Measurements from ENCODE around the gene PRR22. TPM values are rescaled to one million over a fixed set of nuclear protein-coding genes. Genes with fewer than 3 reads are reported as not detected.
A peak's percentile ranks its signal among the peaks of the same experiment; 100 is the strongest.

PRR22 gene
- total and polyA plus RNA-seq, 9 of the 15 experiments (the other 6 are each of a cell fraction or from before 2014, with no cell fraction given), result 0.03 to 12.0 (median 2.0) TPM; not detected in 1

DNA sequence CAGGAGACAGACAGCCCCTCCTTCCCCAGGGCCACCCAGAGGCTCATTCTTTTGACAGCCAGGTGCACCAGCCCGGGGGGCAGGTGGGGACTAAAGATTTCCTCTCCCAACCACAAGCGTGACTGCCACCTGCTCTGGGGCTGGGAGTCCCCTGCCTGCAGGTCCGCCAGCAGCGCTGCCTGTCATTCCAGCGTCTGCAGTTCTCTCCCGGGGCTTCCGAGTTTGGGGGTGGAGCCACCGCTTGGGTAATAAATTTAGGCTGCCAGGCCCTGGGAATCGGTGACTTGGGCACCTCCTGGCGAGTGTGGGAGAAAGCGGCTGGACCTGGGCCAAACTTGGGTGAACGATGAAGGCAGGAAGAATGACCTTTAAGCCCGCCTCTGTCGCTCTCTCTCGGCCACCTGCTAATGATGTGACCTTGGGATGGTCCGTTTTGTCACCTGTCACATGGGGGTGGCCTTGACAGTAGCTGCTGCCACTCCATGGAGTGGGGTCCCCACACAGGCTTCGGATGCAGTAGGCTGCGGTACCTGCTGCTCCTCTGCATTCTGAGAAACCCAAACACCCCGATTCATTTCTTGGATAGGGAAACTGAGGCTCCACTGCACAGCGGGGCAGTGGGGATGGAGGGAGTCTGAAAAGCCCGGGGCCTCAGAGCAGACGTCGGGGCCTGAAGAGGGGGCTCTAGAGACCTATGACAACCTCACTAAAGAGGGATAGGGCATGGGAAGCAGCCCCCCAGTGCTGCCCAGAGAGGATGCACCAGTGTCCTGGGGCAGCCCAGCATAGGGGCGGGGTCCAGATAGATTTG lies 42.2 kb upstream of the PRR22 start (continued):
- TF ChIP-seq, protein P1, sequence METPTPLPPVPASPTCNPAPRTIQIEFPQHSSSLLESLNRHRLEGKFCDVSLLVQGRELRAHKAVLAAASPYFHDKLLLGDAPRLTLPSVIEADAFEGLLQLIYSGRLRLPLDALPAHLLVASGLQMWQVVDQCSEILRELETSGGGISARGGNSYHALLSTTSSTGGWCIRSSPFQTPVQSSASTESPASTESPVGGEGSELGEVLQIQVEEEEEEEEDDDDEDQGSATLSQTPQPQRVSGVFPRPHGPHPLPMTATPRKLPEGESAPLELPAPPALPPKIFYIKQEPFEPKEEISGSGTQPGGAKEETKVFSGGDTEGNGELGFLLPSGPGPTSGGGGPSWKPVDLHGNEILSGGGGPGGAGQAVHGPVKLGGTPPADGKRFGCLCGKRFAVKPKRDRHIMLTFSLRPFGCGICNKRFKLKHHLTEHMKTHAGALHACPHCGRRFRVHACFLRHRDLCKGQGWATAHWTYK (CRISPR knock-in tag; IDR thresholded peaks at IDR 0.05), result no peak
- no peak for TF ChIP-seq FOXJ3 (CRISPR knock-in tag; IDR thresholded peaks at IDR 0.05)
- no peak for TF ChIP-seq ZNF830 (CRISPR knock-in tag; IDR thresholded peaks at IDR 0.05)
- no peak for TF ChIP-seq CAMTA2 (CRISPR knock-in tag; conservative IDR thresholded peaks at IDR 0.05)
- no peak for TF ChIP-seq ZNF785 (CRISPR knock-in tag; IDR thresholded peaks at IDR 0.05)
- TF ChIP-seq MYNN (IDR thresholded peaks at IDR 0.05), result no peak
- TF ChIP-seq MYNN (CRISPR knock-in tag; IDR thresholded peaks at IDR 0.05), result no peak
- TF ChIP-seq, protein P2, sequence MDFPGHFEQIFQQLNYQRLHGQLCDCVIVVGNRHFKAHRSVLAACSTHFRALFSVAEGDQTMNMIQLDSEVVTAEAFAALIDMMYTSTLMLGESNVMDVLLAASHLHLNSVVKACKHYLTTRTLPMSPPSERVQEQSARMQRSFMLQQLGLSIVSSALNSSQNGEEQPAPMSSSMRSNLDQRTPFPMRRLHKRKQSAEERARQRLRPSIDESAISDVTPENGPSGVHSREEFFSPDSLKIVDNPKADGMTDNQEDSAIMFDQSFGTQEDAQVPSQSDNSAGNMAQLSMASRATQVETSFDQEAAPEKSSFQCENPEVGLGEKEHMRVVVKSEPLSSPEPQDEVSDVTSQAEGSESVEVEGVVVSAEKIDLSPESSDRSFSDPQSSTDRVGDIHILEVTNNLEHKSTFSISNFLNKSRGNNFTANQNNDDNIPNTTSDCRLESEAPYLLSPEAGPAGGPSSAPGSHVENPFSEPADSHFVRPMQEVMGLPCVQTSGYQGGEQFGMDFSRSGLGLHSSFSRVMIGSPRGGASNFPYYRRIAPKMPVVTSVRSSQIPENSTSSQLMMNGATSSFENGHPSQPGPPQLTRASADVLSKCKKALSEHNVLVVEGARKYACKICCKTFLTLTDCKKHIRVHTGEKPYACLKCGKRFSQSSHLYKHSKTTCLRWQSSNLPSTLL (IDR thresholded peaks at IDR 0.05), result no peak
- peak; percentile 55; the same call in 1 of the 2 replicates for TF ChIP-seq BCOR (IDR thresholded peaks at IDR 0.05)
- no peak for TF ChIP-seq ZKSCAN1 (IDR thresholded peaks at IDR 0.05; ENCODE audit: low read depth, low read length)
- no peak for TF ChIP-seq FOSL1 (tag; conservative IDR thresholded peaks at IDR 0.05)
- 0 out of 2 replicates have a peak, but pooled peaks have one; percentile 16 for TF ChIP-seq ZBTB7A (IDR thresholded peaks at IDR 0.05; ENCODE audit: borderline replicate concordance, control insufficient read depth, low read depth, low read length)
- TF ChIP-seq FOXM1 (IDR thresholded peaks at IDR 0.05; ENCODE audit: low read depth), result no peak
- TF ChIP-seq FOXM1 (CRISPR knock-in tag; IDR thresholded peaks at IDR 0.05; ENCODE audit: low read depth), result no peak
- no peak for TF ChIP-seq RNF2 (IDR thresholded peaks at IDR 0.05)
- TF ChIP-seq, protein P3, sequence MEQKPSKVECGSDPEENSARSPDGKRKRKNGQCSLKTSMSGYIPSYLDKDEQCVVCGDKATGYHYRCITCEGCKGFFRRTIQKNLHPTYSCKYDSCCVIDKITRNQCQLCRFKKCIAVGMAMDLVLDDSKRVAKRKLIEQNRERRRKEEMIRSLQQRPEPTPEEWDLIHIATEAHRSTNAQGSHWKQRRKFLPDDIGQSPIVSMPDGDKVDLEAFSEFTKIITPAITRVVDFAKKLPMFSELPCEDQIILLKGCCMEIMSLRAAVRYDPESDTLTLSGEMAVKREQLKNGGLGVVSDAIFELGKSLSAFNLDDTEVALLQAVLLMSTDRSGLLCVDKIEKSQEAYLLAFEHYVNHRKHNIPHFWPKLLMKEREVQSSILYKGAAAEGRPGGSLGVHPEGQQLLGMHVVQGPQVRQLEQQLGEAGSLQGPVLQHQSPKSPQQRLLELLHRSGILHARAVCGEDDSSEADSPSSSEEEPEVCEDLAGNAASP (IDR thresholded peaks at IDR 0.05), result no peak
- TF ChIP-seq, protein P4, sequence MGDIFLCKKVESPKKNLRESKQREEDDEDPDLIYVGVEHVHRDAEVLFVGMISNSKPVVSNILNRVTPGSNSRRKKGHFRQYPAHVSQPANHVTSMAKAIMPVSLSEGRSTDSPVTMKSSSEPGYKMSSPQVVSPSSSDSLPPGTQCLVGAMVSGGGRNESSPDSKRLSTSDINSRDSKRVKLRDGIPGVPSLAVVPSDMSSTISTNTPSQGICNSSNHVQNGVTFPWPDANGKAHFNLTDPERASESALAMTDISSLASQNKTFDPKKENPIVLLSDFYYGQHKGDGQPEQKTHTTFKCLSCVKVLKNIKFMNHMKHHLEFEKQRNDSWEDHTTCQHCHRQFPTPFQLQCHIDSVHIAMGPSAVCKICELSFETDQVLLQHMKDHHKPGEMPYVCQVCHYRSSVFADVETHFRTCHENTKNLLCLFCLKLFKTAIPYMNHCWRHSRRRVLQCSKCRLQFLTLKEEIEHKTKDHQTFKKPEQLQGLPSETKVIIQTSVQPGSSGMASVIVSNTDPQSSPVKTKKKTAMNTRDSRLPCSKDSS (IDR thresholded peaks at IDR 0.05; ENCODE audit: low read depth, partially characterized antibody), result no peak
- TF ChIP-seq PML (IDR thresholded peaks at IDR 0.05; ENCODE audit: low read length), result no peak
- no peak for TF ChIP-seq SMARCB1 (IDR thresholded peaks at IDR 0.05; ENCODE audit: insufficient read length, low read depth)
- TF ChIP-seq TBL1XR1 (IDR thresholded peaks at IDR 0.05; ENCODE audit: low read length in 2 of 2), result no peak
- no peak for TF ChIP-seq SIN3B (IDR thresholded peaks at IDR 0.05; ENCODE audit: low read depth)
- no peak for TF ChIP-seq PYGO2 (tag; IDR thresholded peaks at IDR 0.05)
- 0 out of 2 replicates have a peak, but pooled peaks have one; percentile 10 for TF ChIP-seq BHLHE40 (IDR thresholded peaks at IDR 0.05; ENCODE audit: low read length)
- TF ChIP-seq KLF6 (CRISPR knock-in tag; IDR thresholded peaks at IDR 0.05; ENCODE audit: borderline replicate concordance), result no peak

All from K562 (cell line).